ENCODE data around the gene SEPHS2. TPM values are rescaled to one million over a fixed set of nuclear protein-coding genes. Genes with fewer than 3 reads are reported as not detected.
"Not testable (repeated sequence)": the region's sequence is repeated elsewhere in the genome, so short reads cannot be mapped to it uniquely, and the experiment has no call there.

The SEPHS2 gene
- total RNA-seq, 2 donors from 2014 or later, result 18.3 to 21.4 TPM

GRCh38 chr16:30396627-30397026 is 49.0 kb downstream of the SEPHS2 start:
- not testable (repeated sequence) for DNase-seq; ATAC-seq; H3K36me3 Mint-ChIP-seq (ENCODE audit: low read depth); H3K27me3 Mint-ChIP-seq; H3K9me3 ChIP-seq (ENCODE audit: control insufficient read depth, low read length, poor library complexity, severe bottlenecking)
- Mint-ChIP-seq H3K4me3 (peak overlapping the region; percentile 94), H3K4me1 (peaks cover 35% of the 10 kb centered on the region), H3K27ac (peak overlapping the region; percentile 90)

GRCh38 chr16:30395992-30396585 is 49.6 kb downstream of the SEPHS2 start:
- H3K4me3 Mint-ChIP-seq, result peak overlapping the region; percentile 94
- H3K4me1 Mint-ChIP-seq, result peaks cover 30% of the 10 kb centered on the region
- H3K27me3 Mint-ChIP-seq, result no peaks in the 10 kb centered on the region
- H3K27ac Mint-ChIP-seq, result peak overlapping the region; percentile 90
- peaks cover 3% of the 10 kb centered on the region for H3K36me3 Mint-ChIP-seq (ENCODE audit: low read depth)
- no peak for ATAC-seq
- no peak for DNase-seq
- no peaks in the 10 kb centered on the region for H3K9me3 ChIP-seq (ENCODE audit: control insufficient read depth, low read length, poor library complexity, severe bottlenecking)

- DNase-seq (peak; percentile 33 to 46 (median 45)), ATAC-seq (peak; percentile 80)
- peak within 1 kb of the TSS; percentile 90 for H3K27ac Mint-ChIP-seq
- H3K4me1 Mint-ChIP-seq, result peaks cover 26% of the 10 kb centered on the region
- H3K4me3 Mint-ChIP-seq, result peak within 1 kb of the TSS; percentile 94
- H3K36me3 Mint-ChIP-seq (ENCODE audit: low read depth), result peaks cover 3% of the 10 kb centered on the region
- H3K27me3 Mint-ChIP-seq, result no peaks in the 10 kb centered on the region
- H3K9me3 ChIP-seq (ENCODE audit: control insufficient read depth, low read length, poor library complexity, severe bottlenecking), result no peaks in the 10 kb centered on the region
Observed at GRCh38 chr16:30395155-30395991, 50.3 kb downstream of the SEPHS2 start, which contains the start of gene ZNF48. TSS of gene ZNF48 (plus strand) at chr16:30395420. CDS start at chr16:30395795, 375 bp downstream.

GRCh38 chr16:30394592-30395154 is 51.0 kb downstream of the SEPHS2 start:
- H3K36me3 Mint-ChIP-seq (ENCODE audit: low read depth), result peaks cover 3% of the 10 kb centered on the region

More at GRCh38 chr16:30394592-30395154, 51.0 kb downstream of the SEPHS2 start:
- Mint-ChIP-seq H3K27ac (peak overlapping the region; percentile 84), H3K4me1 (peaks cover 23% of the 10 kb centered on the region), H3K27me3 (no peaks in the 10 kb centered on the region), H3K4me3 (peak overlapping the region; percentile 94)
- DNase-seq (no peak), ATAC-seq (no peak)
- no peaks in the 10 kb centered on the region for H3K9me3 ChIP-seq (ENCODE audit: control insufficient read depth, low read length, poor library complexity, severe bottlenecking)

Other genes with a start within 250 kb of the SEPHS2 start
- 10 to 100 TPM; 28.8 to 30.0 TPM for gene SULT1A3, start 246.6 kb downstream of the SEPHS2 start, total RNA-seq
- 10 to 100 TPM; 17.4 to 30.3 TPM for gene NPIPB13, start 197.4 kb downstream of the SEPHS2 start, total RNA-seq
- 10 to 100 TPM; 35.5 to 44.8 TPM for gene CD2BP2, start 90.6 kb downstream of the SEPHS2 start, total RNA-seq
- gene TBC1D10B, start 75.4 kb downstream of the SEPHS2 start, total RNA-seq, result 10 to 100 TPM; 27.4 to 28.8 TPM
- gene MYL11, start 71.1 kb downstream of the SEPHS2 start, total RNA-seq, result 1 to 10 TPM in 1 of 2 donors, not detected in 1; 1.8 TPM
- gene SEPTIN1, start 63.3 kb downstream of the SEPHS2 start, total RNA-seq, result 100 to 1,000 TPM; 192 to 220 TPM
- 1 to 10 TPM; 6.2 to 6.7 TPM for gene ZNF48, start 50.5 kb downstream of the SEPHS2 start, total RNA-seq
- 1 to 10 TPM; 1.4 to 1.5 TPM for gene ZNF771, start 38.3 kb downstream of the SEPHS2 start, total RNA-seq
- 10 to 100 TPM; 17.4 to 19.2 TPM for gene DCTPP1, start 15.8 kb downstream of the SEPHS2 start, total RNA-seq
- gene ITGAL, start 26.9 kb upstream of the SEPHS2 start, total RNA-seq, result 100 to 1,000 TPM; 322 to 338 TPM
- gene ZNF768, start 80.7 kb upstream of the SEPHS2 start, total RNA-seq, result 1 to 10 TPM; 5.1 to 5.3 TPM
- gene ZNF747, start 89.0 kb upstream of the SEPHS2 start, total RNA-seq, result 1 to 10 TPM; 7.6 TPM
- 10 to 100 TPM; 19.5 to 21.4 TPM for gene ZNF764, start 112.5 kb upstream of the SEPHS2 start, total RNA-seq
- 10 to 100 TPM; 11.4 to 14.0 TPM for gene ZNF688, start 125.8 kb upstream of the SEPHS2 start, total RNA-seq
- gene ZNF785, start 139.8 kb upstream of the SEPHS2 start, total RNA-seq, result 10 to 100 TPM in 1 of 2 donors, 1 to 10 TPM in 1; 8.5 to 11.7 TPM
- 10 to 100 TPM in 1 of 2 donors, 1 to 10 TPM in 1; 8.3 to 14.4 TPM for gene ZNF689, start 164.5 kb upstream of the SEPHS2 start, total RNA-seq
- 10 to 100 TPM; 74.1 to 89.1 TPM for gene PRR14, start 205.1 kb upstream of the SEPHS2 start, total RNA-seq
- gene FBRS, start 212.6 kb upstream of the SEPHS2 start, total RNA-seq, result 100 to 1,000 TPM; 217 to 246 TPM